Measurements from ENCODE around the gene MARCHF2. TPM values are rescaled to one million over a fixed set of nuclear protein-coding genes. Genes with fewer than 3 reads are reported as not detected.

Gene MARCHF2
- total RNA-seq, 1 donor from 2014 or later = 84.0 TPM

GRCh38 chr19:8486661-8487136 lies 73.6 kb downstream of the MARCHF2 start:
- Histone ChIP-seq H3K27me3 (ENCODE audit: control insufficient read depth, insufficient read depth, low read length) (no peaks in the 10 kb centered on the region), H3K4me3 (ENCODE audit: low read depth, low read length) (no peak overlapping the region), H3K36me3 (ENCODE audit: control insufficient read depth, insufficient read depth, low read length) (peaks cover 28% of the 10 kb centered on the region)
- DNase-seq (ENCODE audit: low read depth) (no peak), FAIRE-seq (no peak)
- no peak for TF ChIP-seq CTCF (IDR thresholded peaks at IDR 0.05; ENCODE audit: insufficient read depth, low read length, severe bottlenecking)

- DNase-seq (ENCODE audit: low read depth) (no peak), FAIRE-seq (no peak)
- Histone ChIP-seq H3K27me3 (ENCODE audit: control insufficient read depth, insufficient read depth, low read length) (no peaks in the 10 kb centered on the region), H3K36me3 (ENCODE audit: control insufficient read depth, insufficient read depth, low read length) (peaks cover 28% of the 10 kb centered on the region), H3K4me3 (ENCODE audit: low read depth, low read length) (no peak overlapping the region)
- no peak for TF ChIP-seq CTCF (IDR thresholded peaks at IDR 0.05; ENCODE audit: insufficient read depth, low read length, severe bottlenecking)
Observed at GRCh38 chr19:8487137-8487851, 74.2 kb downstream of the MARCHF2 start.

GRCh38 chr19:8488365-8488764 lies 75.3 kb downstream of the MARCHF2 start:
- no peak overlapping the region for H3K4me3 ChIP-seq (ENCODE audit: low read depth, low read length)
- DNase-seq (ENCODE audit: low read depth) (no peak), FAIRE-seq (no peak)
- no peaks in the 10 kb centered on the region for H3K27me3 ChIP-seq (ENCODE audit: control insufficient read depth, insufficient read depth, low read length)
- H3K36me3 ChIP-seq (ENCODE audit: control insufficient read depth, insufficient read depth, low read length) = peaks cover 23% of the 10 kb centered on the region
- TF ChIP-seq CTCF (IDR thresholded peaks at IDR 0.05; ENCODE audit: insufficient read depth, low read length, severe bottlenecking) = no peak

Other genes starting within 250 kb of the MARCHF2 start
- 2.1 and 7.4 TPM in 2 replicates for gene CERS4, start 203.9 kb upstream of the MARCHF2 start, total RNA-seq
- gene CD320, start 104.9 kb upstream of the MARCHF2 start, total RNA-seq = 4.0 and 14.0 TPM in 2 replicates
- 14.7 and 42.6 TPM in 2 replicates for gene NDUFA7, start 91.9 kb upstream of the MARCHF2 start, total RNA-seq
- 279 and 911 TPM in 2 replicates for gene RPS28, start 91.8 kb upstream of the MARCHF2 start, total RNA-seq
- 0.64 and 2.4 TPM in 2 replicates for gene KANK3, start 70.0 kb upstream of the MARCHF2 start, total RNA-seq
- 3.2 and 5.1 TPM in 2 replicates for gene ANGPTL4, start 49.1 kb upstream of the MARCHF2 start, total RNA-seq
- gene RAB11B, start 22.9 kb upstream of the MARCHF2 start, total RNA-seq = 21.1 and 50.4 TPM in 2 replicates
- 53.4 and 62.0 TPM in 2 replicates for gene HNRNPM, start 31.7 kb downstream of the MARCHF2 start, total RNA-seq
- not detected in 2 replicates for gene PRAM1, start 89.3 kb downstream of the MARCHF2 start, total RNA-seq
- gene ZNF414, start 100.9 kb downstream of the MARCHF2 start, total RNA-seq = 2.2 and 3.4 TPM in 2 replicates
- gene MYO1F, start 164.1 kb downstream of the MARCHF2 start, total RNA-seq = under 0.01 TPM in 1 of 2 replicates, not detected in the other
- not detected in 2 replicates for gene ADAMTS10, start 197.4 kb downstream of the MARCHF2 start, total RNA-seq
- not detected in 2 replicates for gene NFILZ, start 217.3 kb downstream of the MARCHF2 start, total RNA-seq